HuH-7 (cell line): ENCODE measurements around the gene HAUS7.
A peak's percentile ranks its signal among the peaks of the same experiment; 100 is the strongest.

Source experiments
- DNase-seq: peaks from one replicate; pipeline ENCODE4 v3.0.0; 2011; ENCODE audit warnings: low spot score

HAUS7 gene

GRCh38 chrX:153454901-153455550, 15.3 kb downstream of the HAUS7 start:
- no peak for DNase-seq

DNA sequence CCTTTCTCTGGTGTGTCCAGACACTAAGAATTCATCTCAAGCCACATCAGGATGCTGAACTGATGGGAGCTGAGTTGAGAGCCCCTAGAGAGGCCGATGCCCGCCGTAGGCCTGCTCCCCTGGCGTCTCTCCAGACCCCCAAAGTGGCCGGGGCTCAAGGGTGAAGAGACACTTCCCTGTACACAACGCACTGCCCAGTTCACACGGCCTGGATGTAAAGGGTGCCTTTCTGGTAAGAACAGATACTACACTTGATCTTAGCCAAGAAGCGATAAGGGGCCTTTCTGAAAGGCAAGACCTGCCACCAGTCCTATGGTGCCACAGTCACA, 19.5 kb downstream of the HAUS7 start:
- no peak for DNase-seq

GRCh38 chrX:153450114-153450948, 20.0 kb downstream of the HAUS7 start:
- no peak for DNase-seq

DNA sequence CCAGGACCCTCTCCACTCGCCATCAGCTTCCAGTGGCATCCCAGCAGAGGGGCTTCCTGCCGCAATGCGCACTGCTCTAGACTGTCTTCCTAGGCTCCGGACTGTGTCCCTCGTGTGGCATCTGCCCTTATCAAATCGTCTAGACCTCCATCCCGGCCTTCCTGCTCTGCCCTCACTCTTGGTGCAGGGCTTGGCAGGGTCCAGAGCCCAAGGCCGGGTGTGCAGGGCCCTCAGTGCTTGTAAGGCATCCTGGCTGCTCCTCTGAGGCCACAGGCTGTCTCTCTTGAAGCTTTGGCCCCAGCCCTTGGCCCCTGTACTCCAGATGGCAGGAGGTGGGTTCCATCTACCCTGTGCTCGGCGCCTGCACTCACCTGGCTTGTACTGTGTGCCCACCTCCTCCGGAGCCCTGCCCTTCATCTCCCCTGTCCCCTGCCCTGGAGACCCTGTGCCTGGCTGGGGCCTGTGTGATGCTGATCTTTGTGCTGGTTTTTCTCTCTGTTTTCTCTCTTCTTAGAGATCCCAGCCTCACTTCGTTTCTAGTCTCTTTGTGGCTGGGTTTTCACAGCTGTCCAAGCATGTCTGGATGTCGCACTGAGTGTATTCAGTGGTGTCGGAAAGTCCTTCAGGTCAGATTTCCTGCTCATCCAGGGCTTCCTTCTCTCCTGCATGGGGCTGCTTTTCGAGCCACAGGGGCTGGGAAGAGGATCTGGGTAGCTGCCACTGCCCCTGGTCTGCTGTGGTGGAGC, 20.8 kb downstream of the HAUS7 start:
- no peak for DNase-seq

DNA sequence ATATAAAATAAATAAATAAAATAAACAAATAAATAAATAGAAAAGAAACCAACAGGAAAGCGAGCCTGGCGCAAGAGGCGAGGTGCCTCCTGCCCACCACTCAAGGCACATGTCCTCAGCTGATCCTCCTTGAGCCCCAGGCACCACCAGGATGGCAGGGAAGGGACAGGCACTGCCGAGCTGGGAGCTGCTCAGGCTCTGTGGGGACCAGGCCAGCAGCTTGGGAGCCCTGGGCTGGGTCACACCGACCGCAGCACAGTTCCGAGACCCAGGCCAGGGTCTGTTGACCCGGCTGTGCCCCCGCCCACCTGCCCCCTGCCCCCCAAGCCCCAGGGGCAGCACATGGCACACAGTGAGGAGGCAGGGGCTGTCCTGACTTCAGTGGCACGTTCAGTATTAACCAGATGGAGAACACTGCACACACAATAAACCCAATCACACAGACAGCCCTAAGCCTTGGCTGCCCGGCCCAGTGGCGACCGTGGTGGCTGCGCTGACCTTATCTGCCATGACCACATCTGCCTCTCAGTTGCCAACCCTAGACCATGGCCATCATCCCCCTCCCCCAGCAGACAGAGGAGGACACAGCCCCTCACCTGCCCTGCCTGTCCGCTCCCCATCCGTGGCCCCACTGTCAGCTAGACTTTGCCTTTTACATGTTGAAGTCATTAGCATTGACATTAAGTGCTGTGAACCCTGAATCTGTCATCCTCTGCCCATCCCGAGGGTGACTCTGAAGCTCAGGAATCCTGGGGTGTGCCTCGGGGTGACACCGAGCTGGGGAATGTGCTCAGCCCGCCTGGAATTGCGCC, 21.6 kb downstream of the HAUS7 start:
- DNase-seq = no peak

- no peak for DNase-seq
Observed at GRCh38 chrX:153447581-153447960, 22.8 kb downstream of the HAUS7 start.

DNA sequence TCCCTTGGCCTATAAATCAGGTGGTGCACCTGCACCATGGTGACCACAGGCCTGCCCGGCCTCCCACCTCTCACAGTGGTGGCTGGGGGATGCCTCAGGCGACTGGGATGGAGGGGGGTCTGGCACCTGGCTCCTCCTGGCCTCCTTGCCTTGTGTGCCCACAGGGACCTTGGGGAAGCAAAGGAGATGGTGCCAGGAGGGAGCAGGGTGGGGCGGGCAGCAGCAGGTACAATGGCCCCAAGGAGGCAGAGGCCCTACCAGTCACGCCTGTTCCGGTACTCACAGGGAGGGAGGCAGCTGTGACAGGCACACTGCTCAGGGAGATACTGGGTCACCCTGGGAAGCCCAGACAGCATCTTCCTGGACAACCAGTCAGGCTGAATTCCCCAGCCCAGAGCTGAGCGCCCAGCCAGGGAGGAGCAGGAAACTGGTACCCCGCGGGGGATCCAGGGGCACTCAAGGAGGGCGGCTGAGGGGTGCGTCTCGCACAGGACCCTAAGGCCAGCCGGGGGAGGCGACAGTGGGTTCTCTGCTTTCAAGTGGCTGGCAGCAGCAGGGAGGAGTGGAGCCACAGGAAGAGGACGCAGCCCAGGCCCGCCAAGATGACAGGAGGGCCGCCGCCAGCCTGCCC, 23.3 kb downstream of the HAUS7 start:
- no peak for DNase-seq

GRCh38 chrX:153446636-153446936, 23.8 kb downstream of the HAUS7 start:
- DNase-seq = no peak

GRCh38 chrX:153445856-153446635, 24.3 kb downstream of the HAUS7 start, which contains the start of gene TREX2:
TSS of gene TREX2 (minus strand) at chrX:153446056. CDS start at chrX:153445430, 626 bp downstream.
- no peak for DNase-seq

- no peak for DNase-seq
Observed at GRCh38 chrX:153445106-153445855, 25.1 kb downstream of the HAUS7 start.

DNA sequence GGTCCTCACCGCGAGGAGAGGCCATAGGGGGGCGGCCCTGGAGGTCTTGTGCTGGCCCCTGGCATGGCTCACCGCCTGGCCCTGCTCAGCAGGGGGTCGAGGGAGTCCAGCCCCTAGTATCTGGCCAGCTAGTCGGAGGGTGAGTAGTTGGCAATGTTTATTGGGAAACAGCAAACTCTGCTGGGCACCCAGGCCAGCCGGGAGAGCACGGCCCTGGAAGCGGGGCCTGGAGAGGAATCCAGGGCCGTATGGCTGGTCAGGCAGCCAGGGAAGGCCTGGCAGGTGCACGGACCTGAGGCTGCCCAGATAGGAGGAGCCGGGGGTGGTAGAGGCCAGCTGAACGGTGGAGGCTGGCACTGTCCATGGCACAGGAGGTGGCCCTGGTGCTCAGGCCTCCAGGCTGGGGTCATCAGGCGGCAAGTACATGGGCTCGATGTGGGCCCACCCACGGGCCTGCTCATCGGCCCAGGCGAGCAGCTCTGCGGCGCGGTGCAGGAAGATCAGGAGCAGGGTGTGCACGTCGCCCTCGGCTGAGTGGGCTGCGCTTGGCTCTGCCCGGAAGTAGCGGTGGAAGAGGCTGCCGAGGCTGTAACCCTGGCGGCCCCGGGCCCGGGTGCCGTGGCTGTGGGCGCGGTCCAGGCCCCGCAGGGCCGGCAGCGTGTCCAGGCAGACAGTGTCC, 25.9 kb downstream of the HAUS7 start:
- no peak for DNase-seq

- no peak for DNase-seq
Observed at GRCh38 chrX:153443476-153444332, 26.7 kb downstream of the HAUS7 start.

DNA sequence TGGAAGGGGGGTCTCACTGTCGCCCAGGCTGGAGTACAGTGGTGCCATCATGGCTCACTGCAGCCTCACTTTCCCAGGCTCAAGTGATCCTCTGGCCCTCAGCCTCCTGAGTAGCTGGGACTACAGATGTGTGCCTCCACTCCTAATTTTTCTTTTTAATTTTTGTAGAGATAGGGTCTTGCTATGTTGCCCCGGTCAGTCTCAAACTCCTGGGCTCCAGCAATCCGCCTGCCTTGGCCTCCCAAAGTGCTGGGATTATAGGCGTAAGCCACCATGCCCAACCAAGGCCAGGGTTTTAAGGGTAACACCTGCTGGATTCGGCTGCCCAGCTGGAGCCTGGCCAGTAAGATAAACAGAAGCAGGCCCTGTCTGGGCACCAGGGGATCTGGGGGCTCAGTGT, 27.9 kb downstream of the HAUS7 start:
- no peak for DNase-seq

DNA sequence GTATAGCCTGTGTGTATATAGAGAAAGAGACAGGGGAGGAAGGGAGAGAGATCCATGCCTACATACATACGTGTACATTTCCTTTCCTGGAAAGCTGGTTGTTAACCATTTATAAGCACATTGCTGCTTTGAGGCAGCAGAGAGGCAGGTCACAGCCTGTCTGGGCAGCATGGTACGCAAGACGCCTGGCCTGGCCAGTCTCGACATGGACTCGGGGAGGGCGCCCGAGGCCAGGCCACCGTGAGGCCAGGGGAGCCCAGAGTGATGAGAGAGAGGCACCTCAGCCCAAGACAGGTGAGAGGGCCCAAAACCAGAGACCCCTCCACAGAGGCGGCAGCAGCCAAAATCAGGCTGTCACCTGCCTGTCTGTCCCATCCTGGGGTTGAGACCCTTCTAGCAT, 28.4 kb downstream of the HAUS7 start:
- no peak for DNase-seq

DNA sequence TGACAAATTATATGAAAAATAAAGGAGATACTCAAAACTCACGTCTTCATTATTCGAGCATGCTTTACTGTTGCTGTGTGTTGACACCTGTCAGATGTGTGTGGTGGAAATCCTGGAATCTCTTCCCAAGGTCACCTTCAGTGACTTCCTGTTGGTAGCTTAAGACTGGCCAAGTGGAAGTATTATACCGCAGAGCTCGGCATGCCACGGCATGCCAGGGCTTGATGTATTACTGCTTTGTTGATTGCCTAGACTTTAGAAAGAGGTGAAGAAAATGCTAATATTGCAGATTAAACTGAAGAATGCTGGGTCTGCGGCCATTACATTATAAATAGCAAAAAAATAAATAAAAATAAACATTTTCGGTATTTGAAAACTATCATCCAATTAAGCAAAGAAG, 29.1 kb downstream of the HAUS7 start:
- DNase-seq = no peak

- DNase-seq = no peak
Observed at GRCh38 chrX:153440556-153441135, 29.7 kb downstream of the HAUS7 start.

- no peak for DNase-seq
Observed at GRCh38 chrX:153439977-153440376, 30.4 kb downstream of the HAUS7 start.

DNA sequence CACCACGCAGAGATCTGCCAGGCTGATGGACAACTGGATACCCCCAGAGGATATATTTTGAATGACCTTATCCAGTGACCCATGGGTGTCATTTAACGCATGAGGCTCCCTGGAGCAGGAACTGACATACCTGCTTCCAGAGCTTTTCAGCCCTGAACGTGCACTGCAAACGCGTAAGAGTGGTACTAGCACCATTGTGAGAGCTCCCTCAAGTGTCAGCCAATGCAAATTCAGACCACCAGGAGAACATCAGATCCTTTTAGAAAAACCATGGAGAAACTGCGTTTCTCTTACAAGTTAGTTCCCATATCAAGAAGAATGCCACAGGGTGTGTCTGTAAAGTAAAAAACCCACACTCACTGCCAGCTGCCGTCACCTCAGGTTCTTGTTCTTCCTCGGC, 31.8 kb downstream of the HAUS7 start:
- peak; percentile 47 for DNase-seq
